Fibroblast of gingiva (primary cell): ENCODE results near the gene PDE4D.

ENCODE experiments used
- DNase-seq: peaks from one replicate; pipeline ENCODE4 v3.0.0-alpha.2; 2011; ENCODE audit warnings: low read depth

Gene PDE4D

GRCh38 chr5:59208474-59208873, 685.1 kb downstream of the PDE4D start:
- no peak for DNase-seq

- DNase-seq: no peak
Measured at GRCh38 chr5:59207401-59207800, 686.1 kb downstream of the PDE4D start.

DNA sequence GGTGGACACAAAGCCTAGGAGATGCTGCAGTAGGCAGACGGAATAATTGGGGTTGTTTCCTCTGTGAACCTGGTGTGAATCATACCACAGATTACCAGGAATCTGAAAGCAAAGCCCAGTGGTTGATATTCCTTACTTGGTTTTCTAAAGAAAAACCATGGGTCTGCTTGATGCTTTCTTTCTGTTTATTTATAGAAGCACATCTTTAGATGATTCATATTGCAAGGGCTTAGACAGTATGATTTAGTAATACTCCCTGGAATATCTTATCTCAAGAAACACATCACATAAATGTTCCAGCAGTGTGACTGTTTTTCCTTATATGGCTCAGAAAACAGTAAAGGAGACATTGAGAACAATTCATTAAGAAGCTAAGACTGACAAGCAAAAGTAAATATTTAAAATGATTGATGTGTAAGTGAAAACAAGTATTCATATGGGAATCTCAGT, 687.4 kb downstream of the PDE4D start:
- peak; percentile 55 for DNase-seq

- no peak for DNase-seq
Measured at GRCh38 chr5:59204114-59204897, 689.2 kb downstream of the PDE4D start.

- DNase-seq: no peak
Measured at GRCh38 chr5:59199868-59200267, 693.7 kb downstream of the PDE4D start.

DNA sequence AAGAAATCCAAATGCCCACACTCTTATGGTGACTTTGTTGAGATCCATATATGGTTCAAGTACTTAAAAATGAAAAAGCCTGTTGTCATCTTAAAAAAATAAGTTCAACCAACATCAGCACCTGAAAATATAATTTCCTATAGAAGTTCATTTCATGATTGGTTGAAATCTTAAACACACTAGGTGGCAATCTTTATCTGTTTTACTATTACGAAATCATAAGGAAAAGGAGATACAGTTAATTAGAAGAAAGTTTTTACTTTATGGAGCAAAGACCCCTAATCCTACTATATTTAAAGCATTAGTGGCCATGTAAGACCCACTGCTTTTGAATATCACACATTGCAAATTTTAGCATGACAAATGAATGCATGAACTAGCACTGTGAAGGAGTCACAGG, 694.7 kb downstream of the PDE4D start:
- DNase-seq: no peak

DNA sequence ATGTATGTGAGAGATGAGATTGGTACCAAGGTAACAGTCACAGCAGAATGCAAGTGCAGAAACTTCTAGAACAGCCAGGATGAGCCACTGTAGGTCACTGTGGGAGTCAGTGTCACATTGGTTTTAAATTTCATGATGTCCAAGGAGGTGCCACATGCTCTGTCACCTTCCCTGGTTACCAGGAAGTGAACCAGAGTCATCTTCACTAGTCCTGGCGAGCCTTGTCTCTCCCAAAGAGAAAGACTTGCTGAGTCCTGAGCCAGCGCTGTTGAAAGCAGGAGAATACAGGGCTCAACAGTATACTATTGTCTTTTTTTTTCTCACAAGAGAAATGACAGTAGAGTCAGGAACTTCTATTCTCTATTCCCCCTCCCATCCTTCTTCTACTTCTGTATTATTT, 695.2 kb downstream of the PDE4D start:
- DNase-seq: no peak

GRCh38 chr5:59197911-59198310, 695.6 kb downstream of the PDE4D start:
- peak; percentile 29 for DNase-seq

GRCh38 chr5:59193616-59194319, 699.8 kb downstream of the PDE4D start:
- peak; percentile 71 for DNase-seq

DNA sequence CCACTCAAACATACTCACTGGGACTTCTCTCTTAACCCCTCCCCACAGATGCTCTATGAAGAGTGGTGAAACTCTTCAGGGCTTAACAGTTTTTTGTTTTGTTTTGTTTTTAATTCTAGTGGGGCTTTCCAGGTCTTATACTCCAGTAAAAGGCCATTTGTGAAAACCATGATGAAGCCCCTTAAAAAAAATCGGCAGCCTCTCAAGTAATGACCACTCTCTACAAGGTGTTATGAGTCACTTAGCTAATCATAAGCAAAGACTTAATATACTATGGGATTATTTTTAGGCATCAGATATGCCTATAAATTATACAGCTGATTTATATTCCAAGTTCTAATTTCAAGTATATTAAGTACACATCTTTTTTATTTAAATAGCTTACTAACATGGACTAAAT, 702.8 kb downstream of the PDE4D start:
- no peak for DNase-seq

GRCh38 chr5:59189472-59190244, 703.9 kb downstream of the PDE4D start:
- no peak for DNase-seq

DNA sequence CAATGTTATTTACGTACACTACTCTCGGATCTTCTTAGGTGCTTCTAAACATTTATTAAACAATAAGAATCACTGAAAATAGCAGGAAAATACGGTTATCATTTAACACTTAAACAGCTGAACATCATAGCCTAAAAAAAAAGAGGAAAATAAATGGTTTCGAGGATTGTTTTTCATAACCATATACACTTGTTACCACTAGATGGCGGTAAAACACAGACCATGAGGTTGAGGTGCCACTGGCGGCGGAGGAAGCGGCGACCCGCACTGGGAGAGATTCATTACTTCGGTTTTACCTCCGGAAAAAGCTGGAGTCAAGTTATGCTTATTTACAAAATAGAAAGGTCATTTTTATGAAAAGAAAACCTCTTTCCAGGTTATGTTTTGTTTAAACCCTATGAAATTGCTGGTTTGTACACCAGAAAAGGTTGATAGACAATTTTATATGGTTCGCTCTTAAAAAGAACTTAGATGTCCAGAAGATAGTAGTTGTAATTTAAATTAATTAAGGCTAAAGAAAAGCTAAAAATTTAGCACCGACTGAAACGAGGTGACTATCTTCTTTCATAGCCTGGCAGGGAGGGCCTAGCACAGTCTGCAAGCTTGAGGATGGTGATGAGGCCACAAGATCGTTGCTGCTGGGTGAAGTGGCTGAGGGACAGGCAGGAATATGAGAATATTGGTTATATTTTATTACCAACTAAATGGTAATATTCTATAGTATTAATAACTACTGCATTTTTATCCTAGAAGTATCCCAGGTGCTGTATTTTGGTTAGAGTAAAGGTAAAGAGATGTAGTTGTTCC, 704.9 kb downstream of the PDE4D start:
- peak; percentile 66 for DNase-seq

DNA sequence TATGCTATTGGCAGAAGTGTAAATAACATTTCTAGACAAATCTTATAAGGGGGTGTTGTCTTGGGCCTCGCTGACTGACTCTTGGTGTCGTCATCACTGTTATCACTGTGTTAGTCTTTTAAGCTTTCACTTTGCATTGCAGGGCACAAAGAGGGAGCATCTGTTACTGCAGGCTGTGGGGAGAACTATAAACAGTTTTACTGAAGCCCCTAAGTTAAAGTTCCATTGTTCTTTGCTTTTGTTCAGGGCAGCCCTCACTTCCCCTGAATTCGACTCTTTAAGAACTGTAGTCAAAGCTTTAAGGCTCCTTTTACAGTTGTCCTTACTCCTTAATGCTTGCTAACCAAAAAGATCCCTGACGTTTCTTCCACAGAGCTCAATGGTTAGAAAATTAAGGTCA, 705.7 kb downstream of the PDE4D start:
- DNase-seq: no peak

DNA sequence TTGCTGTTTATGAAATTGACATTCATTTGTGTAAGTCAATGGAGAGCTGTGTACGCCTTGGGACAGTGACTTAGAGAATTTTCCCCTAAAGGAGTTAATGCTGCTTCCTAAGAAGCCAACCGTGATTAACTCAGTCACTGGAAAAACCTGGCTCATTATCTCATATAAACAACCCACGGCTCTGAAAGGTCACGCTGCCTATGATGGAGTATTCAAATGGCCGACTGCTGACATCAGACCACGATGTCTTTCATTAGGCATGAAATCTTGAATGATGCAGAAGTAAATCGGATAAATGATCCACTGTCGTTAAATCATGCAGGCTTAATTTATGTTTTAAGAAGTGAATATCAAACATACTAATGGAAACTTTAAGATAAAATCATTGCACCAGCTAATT, 706.9 kb downstream of the PDE4D start:
- DNase-seq: no peak

GRCh38 chr5:59185757-59186385, 707.7 kb downstream of the PDE4D start:
- DNase-seq: no peak

DNA sequence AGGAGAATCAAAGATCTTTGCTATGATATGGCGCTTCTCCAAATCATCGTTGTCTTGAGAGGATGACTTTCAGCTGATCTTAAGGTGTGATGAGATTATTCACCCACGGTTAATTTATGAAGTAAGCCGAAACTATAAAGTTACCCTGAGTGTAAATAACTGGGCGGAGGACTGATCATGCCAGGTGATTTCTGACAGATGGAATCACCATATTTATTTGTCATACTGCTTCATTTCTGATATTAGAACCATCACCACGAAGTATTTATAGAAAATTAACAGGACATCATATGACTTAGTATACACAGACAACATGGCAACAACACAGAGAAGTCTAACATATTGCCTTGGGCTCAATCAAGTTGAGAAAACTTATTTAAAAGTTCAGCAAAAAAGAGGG, 708.8 kb downstream of the PDE4D start:
- no peak for DNase-seq

- DNase-seq: no peak
Measured at GRCh38 chr5:59182760-59183159, 710.8 kb downstream of the PDE4D start.

- DNase-seq: no peak
Measured at GRCh38 chr5:59180515-59180914, 713.0 kb downstream of the PDE4D start.

DNA sequence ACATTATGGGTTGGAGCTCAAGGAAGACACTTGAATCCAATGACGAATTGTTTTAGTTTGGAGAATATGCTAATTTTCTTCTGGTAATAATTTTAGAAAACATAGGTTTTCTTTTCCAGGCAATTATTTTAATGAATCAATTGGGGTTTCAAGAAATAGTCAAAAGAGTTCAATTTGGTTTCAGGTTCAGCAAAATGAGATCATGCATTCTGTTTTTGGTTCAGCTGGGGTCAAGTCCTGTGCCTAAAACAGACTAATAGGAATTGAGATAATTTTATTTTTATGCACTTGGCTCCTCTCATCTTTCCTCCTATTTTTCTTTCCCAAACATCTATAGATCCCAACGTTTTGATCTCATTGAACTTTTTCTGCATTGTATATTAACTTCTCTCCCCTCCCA, 713.8 kb downstream of the PDE4D start:
- no peak for DNase-seq

- no peak for DNase-seq
Measured at GRCh38 chr5:59178482-59178881, 715.0 kb downstream of the PDE4D start.

- DNase-seq: no peak
Measured at GRCh38 chr5:59178071-59178470, 715.5 kb downstream of the PDE4D start.
